SH-SY5Y (cell line): ENCODE results near the gene RBMS3.

Experiments used
- GATA2 ChIP-seq: IDR thresholded peaks from 2 replicates; pipeline ENCODE4 v1.6.1; 2011; ENCODE audit warnings: mild to moderate bottlenecking, low read depth, low read length
- GATA3 ChIP-seq: IDR thresholded peaks from 2 replicates; pipeline ENCODE4 v1.6.1; 2011; ENCODE audit warnings: low read depth, mild to moderate bottlenecking, low read length, moderate library complexity

Gene RBMS3

GRCh38 chr3:29711255-29711771 lies 430.4 kb downstream of the RBMS3 start:
- TF ChIP-seq GATA3 (no peak), GATA2 (no peak)

DNA sequence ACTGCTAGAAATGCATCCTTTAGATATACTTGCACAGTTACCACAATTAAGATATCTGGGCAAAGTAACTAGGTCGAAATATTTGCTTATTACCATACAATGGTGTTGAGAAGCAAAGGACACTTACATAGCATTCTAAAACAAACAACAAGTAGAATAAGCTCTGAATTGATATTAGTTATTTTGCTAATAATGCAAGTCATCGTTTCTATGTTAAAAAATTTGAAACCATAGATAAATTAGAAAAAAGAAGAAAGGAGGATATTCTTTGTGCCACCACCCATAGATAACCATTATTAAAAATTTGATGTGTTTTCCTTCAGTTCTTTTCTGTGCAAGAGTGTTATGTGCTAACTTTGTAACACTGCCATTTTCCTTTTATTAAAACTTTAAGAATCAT lies 435.3 kb downstream of the RBMS3 start:
- no peak for TF ChIP-seq GATA3
- no peak for TF ChIP-seq GATA2

- TF ChIP-seq GATA3 (no peak), GATA2 (no peak)
Observed at GRCh38 chr3:29718661-29719065, 437.8 kb downstream of the RBMS3 start.

GRCh38 chr3:29720665-29721064 lies 439.8 kb downstream of the RBMS3 start:
- TF ChIP-seq GATA3 = no peak
- no peak for TF ChIP-seq GATA2

GRCh38 chr3:29721789-29722188 lies 440.9 kb downstream of the RBMS3 start:
- TF ChIP-seq GATA3 = no peak
- no peak for TF ChIP-seq GATA2

DNA sequence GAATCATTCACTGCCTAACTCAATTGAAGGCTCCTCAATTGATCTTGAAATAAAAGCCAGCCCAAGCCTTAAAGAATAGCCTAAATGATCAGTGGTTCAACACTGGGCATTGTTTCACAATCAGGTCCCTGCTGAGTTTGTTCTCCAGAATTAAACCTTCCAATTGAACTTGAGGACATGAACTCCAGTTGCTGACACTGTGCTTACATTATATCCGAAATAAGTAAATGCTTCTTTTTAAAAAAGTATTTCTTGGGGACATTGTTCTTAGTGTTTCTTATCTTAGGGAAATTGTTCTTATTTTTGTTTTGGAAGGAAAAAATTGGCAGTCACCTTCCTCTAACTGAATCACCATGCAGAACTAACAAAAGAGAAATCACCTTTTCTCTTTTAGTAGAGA lies 450.2 kb downstream of the RBMS3 start:
- TF ChIP-seq GATA2 (no peak), GATA3 (no peak)

GRCh38 chr3:29741231-29741630 lies 460.4 kb downstream of the RBMS3 start:
- TF ChIP-seq GATA3 (no peak), GATA2 (no peak)

DNA sequence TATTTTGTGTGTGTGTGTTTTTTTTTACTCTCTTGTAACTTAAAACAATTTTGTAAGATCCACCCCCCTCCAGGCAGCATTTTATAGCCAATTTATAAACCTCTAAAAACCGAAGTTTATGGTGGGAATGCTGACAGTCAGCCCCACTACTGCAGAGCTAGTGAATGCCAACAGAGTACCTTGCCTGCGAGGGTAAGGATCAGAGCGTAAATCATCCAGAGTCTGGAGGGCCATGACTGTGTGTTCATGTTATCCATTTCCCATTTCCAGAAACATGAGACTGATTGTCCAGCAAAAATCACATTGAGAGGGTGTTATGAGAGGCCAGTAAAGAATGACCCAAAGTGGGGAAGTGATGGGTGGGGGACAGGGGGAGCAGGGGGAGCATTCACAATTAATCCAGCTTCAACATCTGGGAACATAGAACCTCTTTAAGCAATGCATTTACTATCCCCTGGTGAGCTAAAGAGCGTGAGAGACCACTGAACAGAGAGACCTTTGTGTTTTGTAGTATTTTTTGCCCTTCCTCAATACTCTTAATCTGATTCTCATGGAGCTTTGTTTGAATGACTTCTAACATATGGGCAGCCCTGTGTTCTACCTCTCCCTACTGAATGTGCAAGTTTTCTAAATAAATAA lies 464.5 kb downstream of the RBMS3 start:
- TF ChIP-seq GATA3 (no peak), GATA2 (no peak)

DNA sequence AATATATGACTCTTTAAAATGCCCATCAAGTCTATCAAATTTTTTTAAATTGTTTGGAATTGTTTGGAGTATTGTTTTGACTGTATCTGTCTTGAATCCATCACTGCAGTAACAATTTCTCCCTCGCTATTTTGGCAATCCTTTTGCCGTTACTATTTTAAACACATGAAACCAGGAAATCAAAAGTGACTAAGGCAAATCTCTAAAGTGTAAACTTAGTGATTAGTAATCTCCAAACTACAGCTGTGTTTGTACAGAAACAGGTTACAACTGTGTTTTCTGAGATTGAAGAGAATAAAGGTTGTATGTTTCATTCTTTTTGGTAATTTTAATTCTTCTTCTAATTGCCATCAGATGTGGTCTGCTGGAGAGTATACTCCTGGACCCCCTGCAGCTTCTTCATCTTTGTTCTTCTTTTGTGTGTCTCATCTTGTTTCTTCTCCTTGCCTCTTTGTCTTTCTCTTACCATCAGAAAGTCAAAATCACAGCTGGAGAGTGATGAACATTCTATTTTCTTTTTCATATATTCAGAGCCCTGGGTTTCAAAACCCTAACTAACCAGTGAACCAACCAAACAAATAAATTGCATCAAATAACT lies 465.4 kb downstream of the RBMS3 start:
- TF ChIP-seq GATA2 (no peak), GATA3 (no peak)

GRCh38 chr3:29747991-29748390 lies 467.1 kb downstream of the RBMS3 start:
- no peak for TF ChIP-seq GATA3
- no peak for TF ChIP-seq GATA2

DNA sequence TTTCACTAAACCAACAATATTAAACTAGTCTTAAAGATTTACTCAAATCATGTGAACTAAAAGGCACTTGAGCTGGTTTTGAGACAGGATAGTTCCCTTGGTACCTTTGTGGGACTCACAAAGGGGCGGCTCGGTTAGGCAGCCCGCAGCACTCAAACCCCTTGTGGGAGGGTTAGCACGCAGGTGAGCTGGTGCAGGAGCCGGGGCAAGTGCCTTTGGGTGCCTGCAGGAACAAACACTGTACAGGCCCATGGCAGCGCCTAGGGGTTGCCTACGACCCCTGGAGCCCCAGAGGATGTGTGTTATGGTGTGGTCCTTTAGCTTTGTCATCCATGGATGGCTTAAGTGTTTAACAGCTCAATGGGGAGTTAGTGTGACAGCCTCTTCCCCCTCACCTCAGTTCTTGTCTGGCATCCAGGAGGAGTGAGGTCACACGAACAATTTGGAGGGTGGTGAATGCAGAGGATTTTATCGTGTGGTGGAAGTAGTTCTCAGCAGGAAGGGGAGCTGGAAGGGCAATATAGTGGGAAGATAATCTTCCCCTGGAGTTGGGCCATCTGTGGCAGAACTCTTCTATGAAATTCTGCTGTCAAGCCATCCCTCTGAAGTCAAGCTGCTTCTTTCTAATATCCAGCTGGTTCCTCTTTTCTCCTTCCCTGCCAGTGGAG lies 470.9 kb downstream of the RBMS3 start:
- no peak for TF ChIP-seq GATA2
- no peak for TF ChIP-seq GATA3

GRCh38 chr3:29754346-29754745 lies 473.5 kb downstream of the RBMS3 start:
- TF ChIP-seq GATA2 (no peak), GATA3 (no peak)

DNA sequence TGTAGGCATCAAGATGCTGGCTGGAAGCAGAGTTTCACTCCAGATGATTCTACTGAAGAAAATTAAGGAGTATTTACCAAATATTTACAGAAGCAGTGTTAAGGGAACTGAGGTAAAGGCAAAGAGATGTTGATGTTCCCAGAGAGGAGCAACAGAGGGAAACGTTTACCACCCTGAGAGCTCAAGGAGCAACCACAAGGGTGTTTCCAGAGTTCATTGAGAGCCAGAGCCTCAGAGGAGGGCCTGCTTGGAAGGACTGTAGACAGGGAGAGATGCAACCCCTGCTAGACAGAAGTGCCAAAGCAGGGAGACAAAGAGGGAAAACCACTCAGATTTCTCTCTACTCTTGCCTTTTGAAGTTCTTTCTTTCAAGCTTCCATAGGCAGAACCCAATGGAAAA lies 474.5 kb downstream of the RBMS3 start:
- no peak for TF ChIP-seq GATA2
- no peak for TF ChIP-seq GATA3

DNA sequence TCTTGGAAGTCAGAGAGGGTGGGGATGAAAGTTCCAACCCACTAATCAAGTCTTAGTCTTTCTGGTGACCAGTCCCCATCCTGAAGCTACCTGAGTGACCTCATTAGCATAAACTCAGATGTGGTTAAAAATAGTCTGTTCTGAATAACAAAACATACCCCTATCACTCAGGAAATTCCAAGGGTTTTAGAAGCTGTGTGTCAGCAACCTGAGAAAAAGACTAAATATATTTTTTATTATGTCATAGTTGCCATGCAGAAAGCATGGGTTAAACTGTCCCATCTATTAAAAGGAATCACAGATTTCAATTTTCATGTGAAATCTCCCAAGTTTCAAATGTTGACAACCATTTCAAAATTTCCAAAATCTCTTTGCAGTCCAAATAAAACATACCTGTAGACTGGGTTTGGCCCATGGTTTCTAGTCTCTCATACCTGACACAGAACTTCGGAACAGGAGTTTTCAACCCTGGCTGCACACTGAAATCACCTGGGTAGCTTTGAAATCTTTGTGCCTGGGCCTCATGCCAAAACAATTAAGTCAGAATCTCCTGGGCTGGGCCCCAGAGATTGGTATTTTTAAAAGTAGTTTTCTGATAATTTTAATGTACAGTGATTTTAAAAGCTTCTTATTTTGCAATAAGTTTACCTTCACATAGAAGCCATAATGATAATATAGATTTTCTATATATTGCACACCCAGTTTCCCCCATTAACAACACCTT lies 476.3 kb downstream of the RBMS3 start:
- TF ChIP-seq GATA2 (no peak), GATA3 (no peak)
